Astrocyte of the spinal cord (primary cell): ENCODE data around the gene MBOAT1.
A peak's percentile ranks its signal among the peaks of the same experiment; 100 is the strongest.

ENCODE experiments used
- DNase-seq: peaks from one replicate; pipeline ENCODE4 v3.0.0; 2011; ENCODE audit warnings: low read depth, low spot score
- H3K4me3 ChIP-seq: 2 replicates; pipeline ENCODE4 v1.5.1; 2011; ENCODE audit warnings: low read depth, mild to moderate bottlenecking, low read length, moderate library complexity
- CTCF ChIP-seq: IDR thresholded peaks from 2 replicates; pipeline ENCODE4 v1.5.1; 2012; ENCODE audit warnings: low read depth, mild to moderate bottlenecking, low read length, inconsistent platforms
- in situ Hi-C: cut with HindIII; loops from 2 replicates; pipeline ENCODE4 v1.10.0; 2017; ENCODE audit warnings: low sequenced_read_pairs

Gene MBOAT1

GRCh38 chr6:20092071-20092566 is 120.2 kb downstream of the MBOAT1 start:
- in situ Hi-C loops, result no loop called here
- no peak overlapping the region for H3K4me3 ChIP-seq
- DNase-seq, result peak; percentile 65
- peak; percentile 51 for TF ChIP-seq CTCF

- H3K4me3 ChIP-seq, result no peak overlapping the region
- DNase-seq, result no peak
- TF ChIP-seq CTCF, result no peak
- in situ Hi-C loops, result no loop called here
These were observed 125.3 kb downstream of the MBOAT1 start for GRCh38 chr6:20086992-20087391.

GRCh38 chr6:20085817-20086216 is 126.5 kb downstream of the MBOAT1 start:
- in situ Hi-C loops, result no loop called here
- TF ChIP-seq CTCF, result no peak

GRCh38 chr6:20084411-20084810 is 127.9 kb downstream of the MBOAT1 start:
- no peak for DNase-seq
- no peak overlapping the region for H3K4me3 ChIP-seq
- in situ Hi-C loops, result no loop called here
- no peak for TF ChIP-seq CTCF

More at GRCh38 chr6:20085817-20086216, 126.5 kb downstream of the MBOAT1 start:
- no peak for DNase-seq
- H3K4me3 ChIP-seq, result no peak overlapping the region

- TF ChIP-seq CTCF, result no peak
- H3K4me3 ChIP-seq, result no peak overlapping the region
- in situ Hi-C loops, result no loop called here
- DNase-seq, result no peak
These were observed 140.3 kb downstream of the MBOAT1 start for GRCh38 chr6:20071998-20072397.

GRCh38 chr6:20070047-20070446 is 142.2 kb downstream of the MBOAT1 start:
- TF ChIP-seq CTCF, result no peak
- no peak overlapping the region for H3K4me3 ChIP-seq

More at GRCh38 chr6:20070047-20070446, 142.2 kb downstream of the MBOAT1 start:
- in situ Hi-C loops, result no loop called here
- no peak for DNase-seq
